ENCODE measurements around the gene HKDC1.
"Not testable (repeated sequence)": the region's sequence is repeated elsewhere in the genome, so short reads cannot be mapped to it uniquely, and the experiment has no call there.

The HKDC1 gene

GRCh38 chr10:69242852-69243212 lies 22.7 kb downstream of the HKDC1 start:
- DNase-seq, result no peak

GRCh38 chr10:69243817-69244216 lies 23.7 kb downstream of the HKDC1 start:
- DNase-seq, result no peak

- no peak for DNase-seq
Observed at GRCh38 chr10:69246036-69246435, 25.9 kb downstream of the HKDC1 start.

- no peak for DNase-seq
Observed at GRCh38 chr10:69246581-69247312, 26.6 kb downstream of the HKDC1 start.

- no peak for DNase-seq
Observed at GRCh38 chr10:69247313-69247710, 27.2 kb downstream of the HKDC1 start.

GRCh38 chr10:69248117-69248730 lies 28.1 kb downstream of the HKDC1 start:
- no peak for DNase-seq

GRCh38 chr10:69250041-69250440 lies 29.9 kb downstream of the HKDC1 start:
- DNase-seq, result no peak

- DNase-seq, result not testable (repeated sequence)
Observed at GRCh38 chr10:69251417-69251816, 31.3 kb downstream of the HKDC1 start.

- no peak for DNase-seq
Observed at GRCh38 chr10:69253171-69253570, 33.0 kb downstream of the HKDC1 start.

- DNase-seq, result no peak
Observed at GRCh38 chr10:69254877-69255276, 34.7 kb downstream of the HKDC1 start.

- no peak for DNase-seq
Observed at GRCh38 chr10:69259547-69260243, 39.6 kb downstream of the HKDC1 start.

- DNase-seq, result no peak
Observed at GRCh38 chr10:69261184-69261583, 41.1 kb downstream of the HKDC1 start.

- no peak for DNase-seq
Observed at GRCh38 chr10:69262292-69262751, 42.2 kb downstream of the HKDC1 start.

- no peak for DNase-seq
Observed at GRCh38 chr10:69265521-69265920, 45.4 kb downstream of the HKDC1 start.

GRCh38 chr10:69268761-69269416 lies 48.8 kb downstream of the HKDC1 start:
- DNase-seq, result no peak

- no peak for DNase-seq
Observed at GRCh38 chr10:69269761-69270160, 49.6 kb downstream of the HKDC1 start.

GRCh38 chr10:69270990-69271389 lies 50.9 kb downstream of the HKDC1 start:
- DNase-seq, result no peak

GRCh38 chr10:69272624-69273023 lies 52.5 kb downstream of the HKDC1 start:
- no peak for DNase-seq

- DNase-seq, result no peak
Observed at GRCh38 chr10:69275444-69275843, 55.3 kb downstream of the HKDC1 start.

GRCh38 chr10:69276503-69276902 lies 56.4 kb downstream of the HKDC1 start:
- no peak for DNase-seq

GRCh38 chr10:69278446-69278963 lies 58.4 kb downstream of the HKDC1 start, which contains the start of gene HK1:
TSS of gene HK1 (plus strand) at chr10:69278496.
- no peak for DNase-seq

- no peak for DNase-seq
Observed at GRCh38 chr10:69279110-69279509, 59.0 kb downstream of the HKDC1 start.
